H1 (cell line): Measurements from ENCODE around the gene NUP98. TPM values are rescaled to one million over a fixed set of nuclear protein-coding genes. Genes with fewer than 3 reads are reported as not detected.

Source experiments
- BACH1 ChIP-seq: IDR thresholded peaks from 2 replicates; pipeline ENCODE4 v1.6.1; 2012; ENCODE audit warnings: low read length, improper control_type of control experiment
- CBX5 ChIP-seq: fragments of 300-800, 300-1000 bp; sonication (generic); IDR thresholded peaks from 2 replicates; pipeline ENCODE4 v1.7.1; 2016; ENCODE audit warnings: antibody characterized with exemption, low read length, low read depth
- EP300 ChIP-seq, 2 experiments: IDR thresholded peaks; 1 replicate in 1 of 2; 2 replicates in 1 of 2; pipeline ENCODE4 v1.6.1; 2011 to 2012; ENCODE audit warnings: low read depth in 2 of 2, low read length in 2 of 2, mild to moderate bottlenecking in 2 of 2, borderline replicate concordance in 1 of 2, inconsistent platforms in 1 of 2, moderate library complexity in 1 of 2
- SAP30 ChIP-seq: fragments of 300-600 bp; sonication (generic); IDR thresholded peaks from 2 replicates; pipeline ENCODE4 v1.7.1; 2012; ENCODE audit warnings: low read length, moderate library complexity, mild to moderate bottlenecking, inconsistent platforms; ENCODE audit not compliant: insufficient read depth, insufficient replicate concordance
- SIX5 ChIP-seq: IDR thresholded peaks from 2 replicates; pipeline ENCODE4 v1.6.1; 2011; ENCODE audit warnings: mild to moderate bottlenecking, low read depth, low read length
- SP1 ChIP-seq: IDR thresholded peaks from 2 replicates; pipeline ENCODE4 v1.6.1; 2011; ENCODE audit warnings: low read depth, low read length
- SP4 ChIP-seq: IDR thresholded peaks from 2 replicates; pipeline ENCODE4 v1.6.1; 2012; ENCODE audit warnings: low read length, inconsistent platforms
- SUZ12 ChIP-seq: fragments of 200-600 bp; sonication (generic); IDR thresholded peaks from 2 replicates; pipeline ENCODE4 v1.6.1; 2012; ENCODE audit warnings: mild to moderate bottlenecking, inconsistent platforms, low read length, moderate library complexity, mixed read lengths
- polyA plus RNA-seq, 7 experiments: library from polyadenylated mRNA; depleted of rRNA in 3 of 7; stranded (reverse) in 5 of 7; unstranded in 2 of 7; fragments of >200 nt in 5 of 7; fragments of 200-250 nt in 2 of 7; gene quantifications; 1 replicate in 5 of 7; 2 replicates in 1 of 7; 4 replicates in 1 of 7; pipeline versions ENCODE4 v1.2.1 to v1.2.3, GENCODE V29; 2011 to 2013; ENCODE audit warnings: missing spikeins in 2 of 7, mixed read lengths in 2 of 7
- total RNA-seq: library from RNA; stranded (reverse); fragmentation: NEBNext Ultra II Directional; extraction: Animal tissue kit (Norgen Biotek cat#: 25700); gene quantifications from 2 replicates; pipeline ENCODE4 v1.2.1, GENCODE V29; 2021
- TF ChIP-seq, protein P1 (sequence below): fragments of 300-600 bp; sonication (generic); IDR thresholded peaks from 2 replicates; pipeline ENCODE4 v1.7.1; 2012; ENCODE audit warnings: low read length, moderate library complexity, mild to moderate bottlenecking, inconsistent platforms; ENCODE audit not compliant: insufficient replicate concordance

NUP98 gene
- total and polyA plus RNA-seq, 2 of the 8 experiments (the other 6 are each of a cell fraction or from before 2014, with no cell fraction given): 98.6 to 261 TPM

- TF ChIP-seq, protein P1, sequence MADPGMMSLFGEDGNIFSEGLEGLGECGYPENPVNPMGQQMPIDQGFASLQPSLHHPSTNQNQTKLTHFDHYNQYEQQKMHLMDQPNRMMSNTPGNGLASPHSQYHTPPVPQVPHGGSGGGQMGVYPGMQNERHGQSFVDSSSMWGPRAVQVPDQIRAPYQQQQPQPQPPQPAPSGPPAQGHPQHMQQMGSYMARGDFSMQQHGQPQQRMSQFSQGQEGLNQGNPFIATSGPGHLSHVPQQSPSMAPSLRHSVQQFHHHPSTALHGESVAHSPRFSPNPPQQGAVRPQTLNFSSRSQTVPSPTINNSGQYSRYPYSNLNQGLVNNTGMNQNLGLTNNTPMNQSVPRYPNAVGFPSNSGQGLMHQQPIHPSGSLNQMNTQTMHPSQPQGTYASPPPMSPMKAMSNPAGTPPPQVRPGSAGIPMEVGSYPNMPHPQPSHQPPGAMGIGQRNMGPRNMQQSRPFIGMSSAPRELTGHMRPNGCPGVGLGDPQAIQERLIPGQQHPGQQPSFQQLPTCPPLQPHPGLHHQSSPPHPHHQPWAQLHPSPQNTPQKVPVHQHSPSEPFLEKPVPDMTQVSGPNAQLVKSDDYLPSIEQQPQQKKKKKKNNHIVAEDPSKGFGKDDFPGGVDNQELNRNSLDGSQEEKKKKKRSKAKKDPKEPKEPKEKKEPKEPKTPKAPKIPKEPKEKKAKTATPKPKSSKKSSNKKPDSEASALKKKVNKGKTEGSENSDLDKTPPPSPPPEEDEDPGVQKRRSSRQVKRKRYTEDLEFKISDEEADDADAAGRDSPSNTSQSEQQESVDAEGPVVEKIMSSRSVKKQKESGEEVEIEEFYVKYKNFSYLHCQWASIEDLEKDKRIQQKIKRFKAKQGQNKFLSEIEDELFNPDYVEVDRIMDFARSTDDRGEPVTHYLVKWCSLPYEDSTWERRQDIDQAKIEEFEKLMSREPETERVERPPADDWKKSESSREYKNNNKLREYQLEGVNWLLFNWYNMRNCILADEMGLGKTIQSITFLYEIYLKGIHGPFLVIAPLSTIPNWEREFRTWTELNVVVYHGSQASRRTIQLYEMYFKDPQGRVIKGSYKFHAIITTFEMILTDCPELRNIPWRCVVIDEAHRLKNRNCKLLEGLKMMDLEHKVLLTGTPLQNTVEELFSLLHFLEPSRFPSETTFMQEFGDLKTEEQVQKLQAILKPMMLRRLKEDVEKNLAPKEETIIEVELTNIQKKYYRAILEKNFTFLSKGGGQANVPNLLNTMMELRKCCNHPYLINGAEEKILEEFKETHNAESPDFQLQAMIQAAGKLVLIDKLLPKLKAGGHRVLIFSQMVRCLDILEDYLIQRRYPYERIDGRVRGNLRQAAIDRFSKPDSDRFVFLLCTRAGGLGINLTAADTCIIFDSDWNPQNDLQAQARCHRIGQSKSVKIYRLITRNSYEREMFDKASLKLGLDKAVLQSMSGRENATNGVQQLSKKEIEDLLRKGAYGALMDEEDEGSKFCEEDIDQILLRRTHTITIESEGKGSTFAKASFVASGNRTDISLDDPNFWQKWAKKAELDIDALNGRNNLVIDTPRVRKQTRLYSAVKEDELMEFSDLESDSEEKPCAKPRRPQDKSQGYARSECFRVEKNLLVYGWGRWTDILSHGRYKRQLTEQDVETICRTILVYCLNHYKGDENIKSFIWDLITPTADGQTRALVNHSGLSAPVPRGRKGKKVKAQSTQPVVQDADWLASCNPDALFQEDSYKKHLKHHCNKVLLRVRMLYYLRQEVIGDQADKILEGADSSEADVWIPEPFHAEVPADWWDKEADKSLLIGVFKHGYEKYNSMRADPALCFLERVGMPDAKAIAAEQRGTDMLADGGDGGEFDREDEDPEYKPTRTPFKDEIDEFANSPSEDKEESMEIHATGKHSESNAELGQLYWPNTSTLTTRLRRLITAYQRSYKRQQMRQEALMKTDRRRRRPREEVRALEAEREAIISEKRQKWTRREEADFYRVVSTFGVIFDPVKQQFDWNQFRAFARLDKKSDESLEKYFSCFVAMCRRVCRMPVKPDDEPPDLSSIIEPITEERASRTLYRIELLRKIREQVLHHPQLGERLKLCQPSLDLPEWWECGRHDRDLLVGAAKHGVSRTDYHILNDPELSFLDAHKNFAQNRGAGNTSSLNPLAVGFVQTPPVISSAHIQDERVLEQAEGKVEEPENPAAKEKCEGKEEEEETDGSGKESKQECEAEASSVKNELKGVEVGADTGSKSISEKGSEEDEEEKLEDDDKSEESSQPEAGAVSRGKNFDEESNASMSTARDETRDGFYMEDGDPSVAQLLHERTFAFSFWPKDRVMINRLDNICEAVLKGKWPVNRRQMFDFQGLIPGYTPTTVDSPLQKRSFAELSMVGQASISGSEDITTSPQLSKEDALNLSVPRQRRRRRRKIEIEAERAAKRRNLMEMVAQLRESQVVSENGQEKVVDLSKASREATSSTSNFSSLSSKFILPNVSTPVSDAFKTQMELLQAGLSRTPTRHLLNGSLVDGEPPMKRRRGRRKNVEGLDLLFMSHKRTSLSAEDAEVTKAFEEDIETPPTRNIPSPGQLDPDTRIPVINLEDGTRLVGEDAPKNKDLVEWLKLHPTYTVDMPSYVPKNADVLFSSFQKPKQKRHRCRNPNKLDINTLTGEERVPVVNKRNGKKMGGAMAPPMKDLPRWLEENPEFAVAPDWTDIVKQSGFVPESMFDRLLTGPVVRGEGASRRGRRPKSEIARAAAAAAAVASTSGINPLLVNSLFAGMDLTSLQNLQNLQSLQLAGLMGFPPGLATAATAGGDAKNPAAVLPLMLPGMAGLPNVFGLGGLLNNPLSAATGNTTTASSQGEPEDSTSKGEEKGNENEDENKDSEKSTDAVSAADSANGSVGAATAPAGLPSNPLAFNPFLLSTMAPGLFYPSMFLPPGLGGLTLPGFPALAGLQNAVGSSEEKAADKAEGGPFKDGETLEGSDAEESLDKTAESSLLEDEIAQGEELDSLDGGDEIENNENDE: no peak
- TF ChIP-seq SUZ12 (0 out of 2 replicates have a peak, but pooled peaks have one; percentile 27), SAP30 (no peak), SP4 (peak; percentile 20; the same call in 1 of the 2 replicates), SIX5 (no peak; the same call in 1 of the 2 replicates), BACH1 (no peak), EP300 (IDR thresholded peaks at IDR 0.05; ENCODE audit: borderline replicate concordance in 1 of 2, low read depth in 2 of 2, low read length in 2 of 2) (no peak), CBX5 (no peak), SP1 (peak; percentile 41; the same call in 1 of the 2 replicates)
Observed at GRCh38 chr11:3642071-3642951, 155.0 kb downstream of the NUP98 start (continued).
